CD14-positive monocyte (primary cell): ENCODE data around the gene FAM50A. TPM values are rescaled to one million over a fixed set of nuclear protein-coding genes. Genes with fewer than 3 reads are reported as not detected.
A peak's percentile ranks its signal among the peaks of the same experiment; 100 is the strongest.

ENCODE experiments used
- DNase-seq, 3 donors: peaks; one replicate each; pipeline ENCODE4 v3.0.0-alpha.2; 2011 to 2022
- H2AFZ ChIP-seq: 2 replicates; pipeline ENCODE4 v1.6.0; 2012; ENCODE audit warnings: mild to moderate bottlenecking, low read depth, low read length, inconsistent platforms; ENCODE audit not compliant: insufficient read depth, poor library complexity, severe bottlenecking
- H3K27ac ChIP-seq, 2 donors: 1 replicate in 1 of 2; 2 replicates in 1 of 2; pipeline ENCODE4 v1.5.1; 2012 to 2013; ENCODE audit warnings: low read length in 2 of 2, control low read depth in 1 of 2, inconsistent platforms in 1 of 2, low read depth in 1 of 2, mild to moderate bottlenecking in 1 of 2
- H3K27me3 ChIP-seq, 2 donors: one replicate each; pipeline versions ENCODE4 v1.6.0 to v1.6.1; 2011 to 2013; ENCODE audit warnings: low read length in 2 of 2; ENCODE audit not compliant: control insufficient read depth in 2 of 2, insufficient read depth in 2 of 2
- H3K36me3 ChIP-seq, 2 donors: replicated peaks in 1 of 2; 1 replicate in 1 of 2; 2 replicates in 1 of 2; pipeline versions ENCODE4 v1.5.1 to v1.6.1; 2012 to 2013; ENCODE audit warnings: low read length in 2 of 2, control low read depth in 1 of 2, inconsistent platforms in 1 of 2, mild to moderate bottlenecking in 1 of 2; ENCODE audit not compliant: insufficient read depth in 2 of 2, control insufficient read depth in 1 of 2
- H3K4me1 ChIP-seq, 2 donors: 1 replicate in 1 of 2; 2 replicates in 1 of 2; pipeline versions ENCODE4 v1.5.1 to v1.6.1; 2012 to 2013; ENCODE audit warnings: low read length in 2 of 2, control low read depth in 1 of 2, inconsistent platforms in 1 of 2, mild to moderate bottlenecking in 1 of 2, moderate library complexity in 1 of 2; ENCODE audit not compliant: insufficient read depth in 2 of 2, control insufficient read depth in 1 of 2
- H3K4me2 ChIP-seq: replicated peaks from 2 replicates; pipeline ENCODE3; 2012; ENCODE audit warnings: low read length, moderate library complexity, mild to moderate bottlenecking; ENCODE audit not compliant: poor library complexity, severe bottlenecking; ENCODE audit errors: extremely low read depth
- H3K4me3 ChIP-seq, 3 experiments: fragments of 200-600 bp in 1 of 3; sonication (generic) in 1 of 3; replicated peaks in 1 of 3; 1 replicate in 2 of 3; 2 replicates in 1 of 3; pipeline ENCODE4 v1.5.1; 2011 to 2013; ENCODE audit warnings: low read length in 3 of 3, mild to moderate bottlenecking in 3 of 3, control low read depth in 2 of 3, low read depth in 2 of 3, inconsistent platforms in 1 of 3, moderate library complexity in 1 of 3
- H3K79me2 ChIP-seq: 2 replicates; pipeline ENCODE4 v1.6.0; 2012; ENCODE audit warnings: mild to moderate bottlenecking, control low read depth, inconsistent platforms, low read length, moderate library complexity; ENCODE audit not compliant: insufficient read depth
- H3K9ac ChIP-seq: 2 replicates; pipeline ENCODE4 v1.6.0; 2017; ENCODE audit warnings: low read length, mild to moderate bottlenecking; ENCODE audit not compliant: insufficient read depth, poor library complexity, severe bottlenecking
- H3K9me3 ChIP-seq, 2 donors: replicated peaks in 1 of 2; 1 replicate in 1 of 2; 2 replicates in 1 of 2; pipeline versions ENCODE4 v1.5.1 to v1.6.1; 2012 to 2013; ENCODE audit warnings: low read length in 2 of 2, control low read depth in 1 of 2; ENCODE audit not compliant: control insufficient read depth in 1 of 2, insufficient read depth in 1 of 2
- H4K20me1 ChIP-seq: 2 replicates; pipeline ENCODE4 v1.6.0; 2012; ENCODE audit warnings: mild to moderate bottlenecking, low read length, control low read depth, moderate library complexity; ENCODE audit not compliant: insufficient read depth
- H3K27ac Mint-ChIP-seq, 7 donors: one replicate each; pipeline ENCODE4 v1.8.0; 2020; ENCODE audit warnings: mild to moderate bottlenecking in 7 of 7, mixed read lengths in 7 of 7, moderate library complexity in 6 of 7, inconsistent platforms in 2 of 7
- H3K27me3 Mint-ChIP-seq, 3 donors: one replicate each; pipeline ENCODE4 v1.8.0; 2021 to 2022; ENCODE audit warnings: low read depth in 3 of 3, mild to moderate bottlenecking in 3 of 3, mixed read lengths in 3 of 3, moderate library complexity in 3 of 3, inconsistent platforms in 1 of 3
- H3K36me3 Mint-ChIP-seq, 2 donors: one replicate each; pipeline ENCODE4 v1.8.0; 2020; ENCODE audit warnings: mixed read lengths in 2 of 2, inconsistent platforms in 1 of 2, mild to moderate bottlenecking in 1 of 2
- H3K4me1 Mint-ChIP-seq: one replicate; pipeline ENCODE4 v1.8.0; 2020; ENCODE audit warnings: mild to moderate bottlenecking, mixed read lengths
- H3K4me3 Mint-ChIP-seq, 2 donors: one replicate each; pipeline ENCODE4 v1.8.0; 2020; ENCODE audit warnings: mild to moderate bottlenecking in 2 of 2, mixed read lengths in 2 of 2, moderate library complexity in 1 of 2
- H3K9me3 Mint-ChIP-seq, 7 donors: one replicate each; pipeline ENCODE4 v1.8.0; 2020 to 2022; ENCODE audit warnings: mixed read lengths in 7 of 7, mild to moderate bottlenecking in 6 of 7, moderate library complexity in 6 of 7, inconsistent platforms in 2 of 7
- CTCF ChIP-seq: fragments of 200-600 bp; IDR thresholded peaks from one replicate; pipeline ENCODE4 v1.8.0; 2022; ENCODE audit warnings: antibody characterized with exemption, mild to moderate bottlenecking
- WGBS: methylation state at CpG from one replicate; pipeline ENCODE4 v1.1.5; 2013; ENCODE audit warnings: missing lambda C conversion rate; ENCODE audit not compliant: insufficient coverage; 5-methylcytosine and 5-hydroxymethylcytosine counted together
- intact Hi-C, 2 donors: fragments of 100-400 bp; cut with micrococcal nuclease; formaldehyde crosslinking; loops; one replicate each; pipeline versions ENCODE4 v1.15.0 to v1.15.1; 2023
- polyA plus RNA-seq, 3 donors: library from polyadenylated mRNA; depleted of rRNA in 1 of 3; unstranded in 2 of 3; stranded (reverse) in 1 of 3; fragments of 300-500 nt in 2 of 3; fragments of >200 nt in 1 of 3; fragmentation: Illumina TruSeq in 2 of 3; gene quantifications; 1 replicate in 2 of 3; 2 replicates in 1 of 3; pipeline ENCODE4 v1.2.3, GENCODE V29; 2012 to 2021

FAM50A gene
- polyA plus RNA-seq, 3 donors: 23.9 to 88.9 (median 46.4) TPM

- 0% methylated on average over 7 of the region's 19 CpGs for WGBS
- H4K20me1 ChIP-seq: no peaks in the 10 kb centered on the region
- Mint-ChIP-seq H3K4me1 (peaks cover 21% of the 10 kb centered on the region), H3K4me3 (peak overlapping the region; percentile 87 to 90), H3K36me3 (peaks cover 12% of the 10 kb centered on the region in 2 donors), H3K9me3 (peaks cover 0 to 33% (median 15%) of the 10 kb centered on the region in 7 donors), H3K27ac (peak overlapping the region; percentile 87 to 96 (median 94)), H3K27me3 (peaks cover 0 to 9% (median 0%) of the 10 kb centered on the region in 3 donors)
- H3K79me2 ChIP-seq: peaks cover 17% of the 10 kb centered on the region
- no peaks in the 10 kb centered on the region for H3K27me3 ChIP-seq
- peak; percentile 16 to 56 (median 47) for DNase-seq
- H3K9me3 ChIP-seq: no peaks in the 10 kb centered on the region
- intact Hi-C loops: no loop called here
- H3K9ac ChIP-seq: peak overlapping the region; percentile 82
- H3K4me2 ChIP-seq: peak overlapping the region; percentile 70
- no peak overlapping the region for H2AFZ ChIP-seq
- peak overlapping the region; percentile 44 to 90 for H3K27ac ChIP-seq
- no peak for TF ChIP-seq CTCF
- peaks cover 29 to 45% of the 10 kb centered on the region in 2 donors for H3K4me1 ChIP-seq
- peaks cover 0 to 2% of the 10 kb centered on the region in 2 donors for H3K36me3 ChIP-seq
- H3K4me3 ChIP-seq: peak overlapping the region; percentile 36 to 74 (median 53)
Measured at GRCh38 chrX:154490021-154490413, 46.1 kb downstream of the FAM50A start.

- Histone ChIP-seq H2AFZ (peak within 1 kb of the TSS; percentile 61), H3K4me1 (peaks cover 24 to 40% of the 10 kb centered on the region in 2 donors), H3K4me3 (peak within 1 kb of the TSS; percentile 36 to 74 (median 53)), H3K9ac (peak within 1 kb of the TSS; percentile 82), H3K27me3 (no peaks in the 10 kb centered on the region), H3K27ac (peak within 1 kb of the TSS; percentile 90 to 93), H4K20me1 (no peaks in the 10 kb centered on the region), H3K9me3 (no peaks in the 10 kb centered on the region), H3K4me2 (peak within 1 kb of the TSS; percentile 70), H3K36me3 (no peaks in the 10 kb centered on the region), H3K79me2 (peaks cover 12% of the 10 kb centered on the region)
- H3K9me3 Mint-ChIP-seq: peaks cover 0 to 33% (median 14%) of the 10 kb centered on the region in 7 donors
- H3K36me3 Mint-ChIP-seq: peaks cover 12% of the 10 kb centered on the region in 2 donors
- peak; percentile 89 to 94 (median 92) for DNase-seq
- WGBS: under 1% methylated on average over 44 of the region's 71 CpGs
- peaks cover 16% of the 10 kb centered on the region for H3K4me1 Mint-ChIP-seq
- peaks cover 0 to 12% (median 0%) of the 10 kb centered on the region in 3 donors for H3K27me3 Mint-ChIP-seq
- TF ChIP-seq CTCF: no peak
- H3K27ac Mint-ChIP-seq: peak within 1 kb of the TSS; percentile 97 to 98 (median 98)
- intact Hi-C loops: no loop called here
- peak within 1 kb of the TSS; percentile 87 to 92 for H3K4me3 Mint-ChIP-seq
Measured at GRCh38 chrX:154490414-154491083, 46.6 kb downstream of the FAM50A start, which contains the start of gene SLC10A3. SLC10A3 (minus strand) TSS chrX:154490629; CDS start chrX:154488940, 1,689 bp downstream.
